ENCODE data around the gene CREB3L2.
A peak's percentile ranks its signal among the peaks of the same experiment; 100 is the strongest.

The CREB3L2 gene

DNA sequence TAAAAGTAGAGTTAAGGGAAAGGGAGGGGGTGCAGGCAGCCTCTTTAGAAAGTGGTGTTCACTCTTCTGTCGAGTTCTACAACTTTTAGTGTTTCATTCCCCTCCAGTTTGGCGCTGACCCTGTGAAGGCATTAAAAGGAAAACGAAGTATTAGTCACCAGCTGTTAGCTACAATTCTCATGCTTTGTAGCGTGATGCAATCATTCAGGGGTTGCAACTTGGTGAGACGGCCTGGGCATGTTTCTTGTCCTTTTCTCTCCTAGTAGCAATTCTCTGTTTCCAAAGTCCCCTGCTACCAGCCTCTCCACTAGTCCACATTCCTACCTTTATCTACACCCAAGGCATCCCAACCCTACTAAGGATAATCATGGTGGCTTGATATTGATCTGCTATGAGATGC is 121.5 kb downstream of the CREB3L2 start:
- Histone ChIP-seq H3K4me3 (ENCODE audit: low read length in 2 of 2) (no peak overlapping the region), H3K9me3 (ENCODE audit: control insufficient read depth in 2 of 2, low read length in 2 of 2) (no peaks in the 10 kb centered on the region), H3K9ac (ENCODE audit: low read depth in 1 of 2, low read length in 2 of 2) (no peak overlapping the region), H3K27ac (ENCODE audit: low read depth in 2 of 2, low read length in 2 of 2) (no peak overlapping the region), H3K4me1 (ENCODE audit: control insufficient read depth in 2 of 2, insufficient read depth in 2 of 2, low read length in 2 of 2) (peaks cover 0 to 4% of the 10 kb centered on the region in 2 donors), H3K36me3 (ENCODE audit: control insufficient read depth in 2 of 2, insufficient read depth in 2 of 2, low read length in 2 of 2) (peaks cover 53% of the 10 kb centered on the region in 2 donors), H3K27me3 (ENCODE audit: control insufficient read depth in 2 of 2, insufficient read depth in 2 of 2, low read length in 2 of 2) (no peaks in the 10 kb centered on the region)

DNA sequence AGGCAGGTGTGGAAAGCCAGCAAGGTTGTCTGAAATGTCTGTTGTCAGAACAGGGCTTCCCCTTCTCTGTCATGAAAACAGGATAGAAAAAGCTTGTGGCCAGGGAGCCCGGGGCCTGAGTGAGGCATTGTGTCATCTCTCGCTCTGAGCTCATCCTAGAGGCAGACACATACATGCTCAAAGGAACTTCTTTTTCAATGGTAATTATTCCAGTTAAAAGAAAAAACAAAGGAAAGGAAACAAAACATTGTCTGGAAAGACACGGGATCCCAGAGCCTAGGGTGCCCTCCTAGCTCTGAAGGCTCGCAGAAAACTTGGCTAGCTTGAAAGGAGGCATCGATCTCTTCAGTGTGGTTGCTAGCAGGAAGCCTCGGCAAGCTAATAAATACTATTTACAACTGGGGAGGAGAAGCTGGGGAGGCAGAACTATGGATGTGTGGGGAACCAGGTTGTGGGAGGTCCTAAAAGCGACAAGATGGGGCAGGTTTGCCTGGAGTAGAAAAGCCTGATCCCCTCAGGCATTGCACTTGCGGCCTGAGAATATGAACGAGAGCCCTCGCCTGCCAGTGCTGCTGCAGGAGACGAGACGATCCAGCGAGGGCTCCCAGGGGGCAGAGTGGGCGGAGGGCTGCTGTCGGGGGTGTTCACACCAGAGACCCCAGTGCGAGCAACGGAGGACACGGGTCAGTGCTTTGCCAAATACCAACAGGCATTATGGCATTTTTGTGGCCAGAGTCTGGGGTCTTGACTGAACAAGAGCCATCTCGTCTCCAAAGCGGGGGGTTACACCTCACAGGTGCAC is 122.3 kb downstream of the CREB3L2 start:
- Histone ChIP-seq H3K9ac (ENCODE audit: low read depth in 1 of 2, low read length in 2 of 2) (no peak overlapping the region), H3K9me3 (ENCODE audit: control insufficient read depth in 2 of 2, low read length in 2 of 2) (no peaks in the 10 kb centered on the region), H3K4me1 (ENCODE audit: control insufficient read depth in 2 of 2, insufficient read depth in 2 of 2, low read length in 2 of 2) (peaks cover 0 to 4% of the 10 kb centered on the region in 2 donors), H3K27me3 (ENCODE audit: control insufficient read depth in 2 of 2, insufficient read depth in 2 of 2, low read length in 2 of 2) (no peaks in the 10 kb centered on the region), H3K36me3 (ENCODE audit: control insufficient read depth in 2 of 2, insufficient read depth in 2 of 2, low read length in 2 of 2) (peaks cover 47 to 49% of the 10 kb centered on the region in 2 donors), H3K4me3 (ENCODE audit: low read length in 2 of 2) (no peak overlapping the region), H3K27ac (ENCODE audit: low read depth in 2 of 2, low read length in 2 of 2) (peak overlapping the region in 1 of 2 donors; percentile 29)

DNA sequence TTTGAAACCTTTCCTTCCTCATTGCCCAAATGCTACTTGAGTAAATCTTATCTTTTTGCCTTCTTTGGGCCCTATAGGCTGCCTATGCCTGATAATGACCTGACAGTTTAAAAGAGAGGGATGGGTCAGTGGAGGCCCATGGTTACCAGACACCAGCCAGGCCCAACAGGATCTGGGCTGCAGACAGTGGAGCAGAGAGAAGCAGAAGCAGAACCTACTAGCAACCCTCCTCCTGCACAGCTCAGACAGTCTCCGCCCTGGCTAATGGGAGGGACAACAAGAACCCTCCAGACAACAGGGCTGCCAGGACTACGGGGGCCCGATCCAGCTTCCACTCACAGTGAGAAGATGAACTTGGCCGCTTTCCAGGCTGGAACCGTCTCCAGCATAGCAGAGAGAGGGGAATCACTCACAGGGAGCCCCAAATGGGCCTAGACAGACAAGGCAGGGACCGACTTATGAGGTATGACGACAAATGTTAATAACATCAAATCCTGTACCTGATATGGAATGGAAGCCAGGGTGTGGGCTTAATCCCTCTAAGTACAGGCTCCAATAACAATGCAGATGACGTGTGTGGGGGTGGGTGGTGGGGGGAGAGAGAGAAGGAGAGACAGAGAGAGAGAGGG is 123.4 kb downstream of the CREB3L2 start:
- H3K4me1 ChIP-seq (ENCODE audit: control insufficient read depth in 2 of 2, insufficient read depth in 2 of 2, low read length in 2 of 2) = peaks cover 0 to 4% of the 10 kb centered on the region in 2 donors
- peaks cover 44 to 53% of the 10 kb centered on the region in 2 donors for H3K36me3 ChIP-seq (ENCODE audit: control insufficient read depth in 2 of 2, insufficient read depth in 2 of 2, low read length in 2 of 2)

GRCh38 chr7:137877027-137877675 is 124.7 kb downstream of the CREB3L2 start:
- Histone ChIP-seq H3K27me3 (ENCODE audit: control insufficient read depth in 2 of 2, insufficient read depth in 2 of 2, low read length in 2 of 2) (no peaks in the 10 kb centered on the region), H3K4me3 (ENCODE audit: low read length in 2 of 2) (no peak overlapping the region), H3K4me1 (ENCODE audit: control insufficient read depth in 2 of 2, insufficient read depth in 2 of 2, low read length in 2 of 2) (peaks cover 0 to 4% of the 10 kb centered on the region in 2 donors), H3K36me3 (ENCODE audit: control insufficient read depth in 2 of 2, insufficient read depth in 2 of 2, low read length in 2 of 2) (peaks cover 39 to 50% of the 10 kb centered on the region in 2 donors), H3K9me3 (ENCODE audit: control insufficient read depth in 2 of 2, low read length in 2 of 2) (no peaks in the 10 kb centered on the region), H3K27ac (ENCODE audit: low read depth in 2 of 2, low read length in 2 of 2) (no peak overlapping the region), H3K9ac (ENCODE audit: low read depth in 1 of 2, low read length in 2 of 2) (no peak overlapping the region)

More for the DNA sequence above, 123.4 kb downstream of the CREB3L2 start:
- no peaks in the 10 kb centered on the region for H3K9me3 ChIP-seq (ENCODE audit: control insufficient read depth in 2 of 2, low read length in 2 of 2)
- H3K4me3 ChIP-seq (ENCODE audit: low read length in 2 of 2) = no peak overlapping the region
- H3K9ac ChIP-seq (ENCODE audit: low read depth in 1 of 2, low read length in 2 of 2) = no peak overlapping the region
- H3K27me3 ChIP-seq (ENCODE audit: control insufficient read depth in 2 of 2, insufficient read depth in 2 of 2, low read length in 2 of 2) = no peaks in the 10 kb centered on the region
- peak overlapping the region; percentile 30 to 44 for H3K27ac ChIP-seq (ENCODE audit: low read depth in 2 of 2, low read length in 2 of 2)

- no peaks in the 10 kb centered on the region for H3K9me3 ChIP-seq (ENCODE audit: control insufficient read depth in 2 of 2, low read length in 2 of 2)
- no peak overlapping the region for H3K9ac ChIP-seq (ENCODE audit: low read depth in 1 of 2, low read length in 2 of 2)
- H3K4me3 ChIP-seq (ENCODE audit: low read length in 2 of 2) = no peak overlapping the region
- peaks cover 0 to 4% of the 10 kb centered on the region in 2 donors for H3K4me1 ChIP-seq (ENCODE audit: control insufficient read depth in 2 of 2, insufficient read depth in 2 of 2, low read length in 2 of 2)
- H3K27ac ChIP-seq (ENCODE audit: low read depth in 2 of 2, low read length in 2 of 2) = no peak overlapping the region
- H3K36me3 ChIP-seq (ENCODE audit: control insufficient read depth in 2 of 2, insufficient read depth in 2 of 2, low read length in 2 of 2) = peaks cover 31 to 37% of the 10 kb centered on the region in 2 donors
- no peaks in the 10 kb centered on the region for H3K27me3 ChIP-seq (ENCODE audit: control insufficient read depth in 2 of 2, insufficient read depth in 2 of 2, low read length in 2 of 2)
Measured at GRCh38 chr7:137875746-137876145, 126.1 kb downstream of the CREB3L2 start.

- H3K9ac ChIP-seq (ENCODE audit: low read depth in 1 of 2, low read length in 2 of 2) = no peak overlapping the region
- no peaks in the 10 kb centered on the region for H3K9me3 ChIP-seq (ENCODE audit: control insufficient read depth in 2 of 2, low read length in 2 of 2)
- no peak overlapping the region for H3K27ac ChIP-seq (ENCODE audit: low read depth in 2 of 2, low read length in 2 of 2)
- peaks cover 0 to 4% of the 10 kb centered on the region in 2 donors for H3K4me1 ChIP-seq (ENCODE audit: control insufficient read depth in 2 of 2, insufficient read depth in 2 of 2, low read length in 2 of 2)
- no peaks in the 10 kb centered on the region for H3K27me3 ChIP-seq (ENCODE audit: control insufficient read depth in 2 of 2, insufficient read depth in 2 of 2, low read length in 2 of 2)
- peaks cover 24% of the 10 kb centered on the region in 2 donors for H3K36me3 ChIP-seq (ENCODE audit: control insufficient read depth in 2 of 2, insufficient read depth in 2 of 2, low read length in 2 of 2)
- H3K4me3 ChIP-seq (ENCODE audit: low read length in 2 of 2) = no peak overlapping the region
Measured at GRCh38 chr7:137873979-137874777, 127.7 kb downstream of the CREB3L2 start.

DNA sequence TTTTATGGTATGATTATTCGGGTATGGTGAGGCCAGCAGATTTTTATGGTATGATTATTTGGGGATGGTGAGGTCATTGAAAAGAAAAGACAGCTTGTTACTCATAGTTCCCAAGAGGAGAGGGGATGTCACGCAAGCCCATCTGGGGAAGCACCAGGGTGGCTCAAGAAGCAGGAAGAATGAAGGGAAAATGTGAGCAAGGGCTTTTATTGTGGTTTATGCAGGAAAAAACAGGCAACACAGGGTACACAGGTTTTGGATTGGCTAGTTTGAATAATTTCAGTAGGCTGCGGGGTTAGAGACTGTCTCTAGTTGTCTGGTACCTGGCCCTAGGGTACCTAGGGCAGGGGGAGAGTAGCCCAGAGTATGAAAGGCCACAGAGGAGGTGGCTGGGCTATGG is 128.4 kb downstream of the CREB3L2 start:
- Histone ChIP-seq H3K9ac (ENCODE audit: low read depth in 1 of 2, low read length in 2 of 2) (no peak overlapping the region), H3K27ac (ENCODE audit: low read depth in 2 of 2, low read length in 2 of 2) (no peak overlapping the region), H3K4me3 (ENCODE audit: low read length in 2 of 2) (no peak overlapping the region), H3K4me1 (ENCODE audit: control insufficient read depth in 2 of 2, insufficient read depth in 2 of 2, low read length in 2 of 2) (peaks cover 0 to 4% of the 10 kb centered on the region in 2 donors), H3K36me3 (ENCODE audit: control insufficient read depth in 2 of 2, insufficient read depth in 2 of 2, low read length in 2 of 2) (peaks cover 20 to 22% of the 10 kb centered on the region in 2 donors), H3K27me3 (ENCODE audit: control insufficient read depth in 2 of 2, insufficient read depth in 2 of 2, low read length in 2 of 2) (no peaks in the 10 kb centered on the region), H3K9me3 (ENCODE audit: control insufficient read depth in 2 of 2, low read length in 2 of 2) (no peaks in the 10 kb centered on the region)

- H3K27ac ChIP-seq (ENCODE audit: low read depth in 2 of 2, low read length in 2 of 2) = no peak overlapping the region
- no peaks in the 10 kb centered on the region for H3K9me3 ChIP-seq (ENCODE audit: control insufficient read depth in 2 of 2, low read length in 2 of 2)
- no peak overlapping the region for H3K9ac ChIP-seq (ENCODE audit: low read depth in 1 of 2, low read length in 2 of 2)
- H3K27me3 ChIP-seq (ENCODE audit: control insufficient read depth in 2 of 2, insufficient read depth in 2 of 2, low read length in 2 of 2) = no peaks in the 10 kb centered on the region
- H3K36me3 ChIP-seq (ENCODE audit: control insufficient read depth in 2 of 2, insufficient read depth in 2 of 2, low read length in 2 of 2) = peaks cover 11 to 20% of the 10 kb centered on the region in 2 donors
- H3K4me3 ChIP-seq (ENCODE audit: low read length in 2 of 2) = no peak overlapping the region
- H3K4me1 ChIP-seq (ENCODE audit: control insufficient read depth in 2 of 2, insufficient read depth in 2 of 2, low read length in 2 of 2) = no peaks in the 10 kb centered on the region
Measured at GRCh38 chr7:137871170-137871915, 130.5 kb downstream of the CREB3L2 start.

GRCh38 chr7:137870684-137871083 is 131.2 kb downstream of the CREB3L2 start:
- no peaks in the 10 kb centered on the region for H3K4me1 ChIP-seq (ENCODE audit: control insufficient read depth in 2 of 2, insufficient read depth in 2 of 2, low read length in 2 of 2)
- no peak overlapping the region for H3K4me3 ChIP-seq (ENCODE audit: low read length in 2 of 2)
- no peaks in the 10 kb centered on the region for H3K9me3 ChIP-seq (ENCODE audit: control insufficient read depth in 2 of 2, low read length in 2 of 2)
- no peak overlapping the region for H3K9ac ChIP-seq (ENCODE audit: low read depth in 1 of 2, low read length in 2 of 2)
- no peaks in the 10 kb centered on the region for H3K27me3 ChIP-seq (ENCODE audit: control insufficient read depth in 2 of 2, insufficient read depth in 2 of 2, low read length in 2 of 2)
- peaks cover 11 to 20% of the 10 kb centered on the region in 2 donors for H3K36me3 ChIP-seq (ENCODE audit: control insufficient read depth in 2 of 2, insufficient read depth in 2 of 2, low read length in 2 of 2)
- no peak overlapping the region for H3K27ac ChIP-seq (ENCODE audit: low read depth in 2 of 2, low read length in 2 of 2)

Data from mucosa of rectum (tissue), 2 donors.